ENCODE data around the gene ADCY2.

Gene ADCY2

DNA sequence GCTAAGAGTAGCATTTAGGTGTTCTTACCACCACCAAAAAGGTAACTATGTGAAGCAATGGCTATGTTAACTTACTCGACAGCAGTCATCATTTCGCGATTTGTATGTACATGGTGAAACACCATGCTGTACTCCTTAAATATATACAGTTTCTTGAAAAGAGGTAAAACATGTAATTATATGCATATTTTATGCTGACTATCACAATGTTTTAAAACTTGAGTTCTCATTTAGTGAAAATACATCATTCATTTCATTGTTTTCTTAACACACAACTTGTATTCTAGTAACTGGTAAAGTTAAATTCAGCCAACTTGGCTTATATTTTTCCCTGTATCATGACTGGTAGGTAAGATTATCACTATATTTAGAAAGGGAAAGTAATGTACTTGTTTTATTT is 189.9 kb downstream of the ADCY2 start:
- no peak for DNase-seq (ENCODE audit: extremely low read depth in 1 of 2, low read depth in 1 of 2)

DNA sequence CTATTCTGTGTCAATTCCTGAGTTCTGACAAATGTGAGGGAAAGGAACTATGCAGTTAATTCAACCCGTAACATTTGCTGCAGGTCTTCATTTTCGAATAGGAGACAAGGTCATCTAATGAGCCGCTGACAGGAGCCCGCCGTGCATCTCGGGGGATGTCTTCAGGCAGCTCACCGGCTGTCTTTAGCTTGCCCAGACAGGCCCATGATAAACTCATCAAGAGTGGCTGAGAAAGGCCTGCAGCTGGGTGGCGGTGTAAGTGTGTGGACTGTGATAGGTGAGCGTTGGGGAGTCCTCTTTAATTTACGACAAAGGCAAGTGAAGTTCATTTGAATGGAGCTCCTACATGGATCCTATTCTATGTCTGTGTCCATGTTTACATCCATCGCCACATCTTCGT is 190.5 kb downstream of the ADCY2 start:
- DNase-seq (ENCODE audit: extremely low read depth in 1 of 2, low read depth in 1 of 2), result no peak

DNA sequence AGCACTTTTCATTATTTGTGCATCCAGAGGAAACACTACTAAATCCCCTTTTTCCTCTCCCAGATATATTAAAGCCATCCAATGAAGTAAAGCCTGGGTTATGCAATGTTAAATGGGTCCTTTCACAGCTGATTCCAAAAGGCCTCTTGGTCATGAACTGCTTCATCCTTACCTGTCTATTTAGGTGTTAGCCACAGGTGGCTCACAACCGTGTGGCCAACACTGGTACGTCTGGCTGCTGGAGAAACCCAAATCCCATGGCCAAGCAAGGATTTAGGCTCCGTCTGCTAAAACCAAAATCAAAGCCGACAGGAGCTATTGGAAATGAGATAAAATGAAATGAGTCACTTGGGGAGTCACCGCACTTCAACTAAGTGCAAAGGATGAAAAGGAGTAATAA is 193.9 kb downstream of the ADCY2 start:
- DNase-seq (ENCODE audit: extremely low read depth in 1 of 2, low read depth in 1 of 2), result no peak

DNA sequence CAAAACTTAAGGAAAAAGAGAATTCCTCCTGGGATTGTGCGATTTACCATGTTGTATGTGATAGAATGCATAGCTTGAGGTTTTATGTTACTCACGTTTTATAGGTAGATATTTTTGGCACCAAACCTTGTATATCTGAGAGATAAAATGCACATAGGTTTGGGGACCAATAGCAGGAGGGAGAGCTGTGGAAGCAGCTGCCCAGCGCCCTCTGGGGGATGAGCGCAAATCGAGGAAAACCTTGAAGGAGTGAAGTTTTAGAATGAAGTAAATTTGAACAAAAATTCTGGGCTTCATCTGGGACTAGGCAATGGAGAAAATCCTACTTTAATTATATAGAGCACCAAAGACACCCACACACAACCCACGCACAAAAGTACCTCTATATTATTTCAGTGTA is 197.0 kb downstream of the ADCY2 start:
- no peak for DNase-seq (ENCODE audit: extremely low read depth in 1 of 2, low read depth in 1 of 2)

DNA sequence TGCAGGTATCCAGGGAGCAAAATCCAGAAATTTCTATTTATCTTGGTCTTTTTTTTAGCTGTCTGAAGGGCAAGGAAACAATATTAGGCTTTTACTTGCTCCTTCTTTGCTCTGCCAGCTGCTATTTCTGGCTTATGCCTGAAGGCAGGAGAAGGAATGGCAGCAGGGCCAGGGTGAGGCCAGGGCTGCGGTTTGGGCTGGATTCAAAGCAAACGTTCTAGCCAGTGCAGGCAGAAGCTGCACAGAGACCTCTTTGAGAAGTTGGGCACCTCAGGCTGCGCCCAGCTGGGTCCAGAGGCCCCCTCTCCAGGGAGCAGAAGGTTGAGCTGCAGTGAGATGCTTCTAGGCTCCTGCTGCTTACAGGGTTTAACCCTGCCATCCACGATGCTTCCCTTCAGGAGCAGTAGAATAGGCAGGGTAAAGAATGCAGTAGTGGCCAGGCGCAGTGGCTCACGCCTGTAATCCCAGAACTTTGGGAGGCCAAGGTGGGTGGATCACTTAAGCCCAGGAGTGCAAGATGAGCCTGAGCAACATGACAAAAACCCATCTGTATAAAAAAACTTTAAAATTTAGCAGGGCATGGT is 201.2 kb downstream of the ADCY2 start:
- DNase-seq (ENCODE audit: extremely low read depth in 1 of 2, low read depth in 1 of 2), result no peak

DNA sequence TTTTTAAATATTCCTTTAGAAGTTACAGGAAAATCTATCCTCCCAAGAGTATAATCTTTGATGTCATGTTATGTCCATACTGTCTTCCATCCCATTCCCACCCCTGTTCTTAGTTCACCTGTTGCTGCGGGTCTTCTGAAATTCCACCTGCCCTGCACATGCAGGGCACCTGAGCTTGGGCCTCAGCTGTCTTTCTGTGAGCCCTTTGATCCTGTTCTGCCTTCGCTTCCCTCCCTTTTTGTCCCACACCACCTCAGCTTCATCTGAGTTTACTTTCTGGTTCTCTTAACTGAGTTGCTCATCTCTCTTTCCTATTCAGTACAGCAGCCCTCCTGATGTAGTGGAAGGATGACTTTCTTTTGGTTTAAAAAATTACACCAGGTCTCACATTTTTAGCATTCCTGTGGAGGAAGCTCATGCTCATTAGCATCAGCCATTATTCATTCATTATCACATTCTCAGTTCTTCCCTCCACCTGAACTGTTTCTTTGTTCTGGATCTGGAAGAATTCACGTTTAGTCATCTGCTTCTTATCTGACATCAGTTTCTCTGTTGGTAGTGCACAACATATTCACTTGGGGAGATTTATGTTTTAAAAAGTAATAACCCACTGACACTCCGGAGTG is 211.0 kb downstream of the ADCY2 start:
- no peak for DNase-seq (ENCODE audit: extremely low read depth in 1 of 2, low read depth in 1 of 2)

DNA sequence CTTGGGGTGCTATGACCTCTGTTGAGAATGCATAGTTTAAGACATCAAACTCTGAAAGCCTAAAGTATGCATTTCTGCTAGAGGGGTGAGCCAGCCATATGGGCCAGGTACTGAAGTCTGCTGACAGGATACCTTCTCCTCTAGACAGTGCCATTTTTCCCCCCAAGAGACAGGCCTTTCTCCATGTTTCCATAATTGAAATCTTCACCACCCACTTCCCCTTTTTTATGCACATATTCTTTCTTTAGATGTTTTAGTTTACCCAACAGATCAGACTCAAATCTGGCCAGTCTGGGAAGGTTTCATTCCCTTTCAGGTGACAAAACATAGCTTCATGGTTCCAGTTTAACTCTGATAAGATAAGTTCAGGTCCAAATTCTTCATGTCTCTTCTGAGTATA is 212.8 kb downstream of the ADCY2 start:
- no peak for DNase-seq (ENCODE audit: extremely low read depth in 1 of 2, low read depth in 1 of 2)

DNA sequence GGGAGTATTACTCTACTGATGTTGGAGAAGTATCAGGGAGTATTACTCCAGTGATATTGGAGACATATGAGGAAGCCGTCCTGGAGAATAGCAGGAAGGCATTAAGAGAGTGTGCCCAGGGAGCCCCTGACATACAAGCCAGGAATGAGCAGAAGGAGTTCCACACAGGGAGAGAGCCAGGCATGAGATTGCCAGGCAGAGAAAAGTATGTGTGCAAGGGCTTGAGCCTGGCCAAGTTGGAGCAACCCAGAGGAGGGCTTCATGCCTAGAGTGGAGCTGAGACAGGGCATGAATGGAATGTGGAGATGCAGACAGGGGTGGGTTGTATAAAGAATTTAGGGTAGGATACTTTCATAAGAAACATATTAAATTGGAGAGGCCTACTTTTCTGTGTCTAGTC is 213.8 kb downstream of the ADCY2 start:
- no peak for DNase-seq (ENCODE audit: extremely low read depth in 1 of 2, low read depth in 1 of 2)

DNA sequence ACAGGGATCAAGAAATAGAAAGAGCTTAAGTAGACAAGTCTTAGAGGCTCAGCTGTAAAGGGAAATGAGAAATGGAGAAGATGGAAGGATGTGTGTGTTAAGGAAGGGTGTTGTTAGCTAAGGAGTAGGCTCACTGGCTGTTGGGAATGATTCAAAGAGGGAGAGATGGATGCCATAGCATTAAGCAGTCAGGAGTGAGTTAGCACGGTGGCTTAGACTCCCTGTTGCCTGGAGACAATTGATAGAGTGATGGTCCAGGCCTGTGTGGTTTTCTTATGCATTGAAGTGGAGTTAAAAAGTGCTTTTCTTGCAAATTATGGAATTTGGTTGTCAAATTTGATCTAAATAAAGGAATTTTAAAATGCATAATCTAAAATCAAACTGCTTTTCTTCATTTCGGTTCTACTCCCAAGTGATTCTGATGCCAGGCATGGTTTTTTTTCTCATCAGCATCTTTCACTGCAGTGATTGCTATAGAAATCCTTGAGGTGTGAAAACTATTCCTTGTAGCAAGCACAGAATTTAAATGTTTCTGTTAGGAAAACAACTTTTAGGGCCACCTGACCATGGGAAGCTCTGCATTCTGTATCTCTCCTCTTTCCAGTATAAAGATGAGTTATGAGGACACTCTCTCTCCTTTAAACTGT is 214.7 kb downstream of the ADCY2 start:
- no peak for DNase-seq (ENCODE audit: extremely low read depth in 1 of 2, low read depth in 1 of 2)

DNA sequence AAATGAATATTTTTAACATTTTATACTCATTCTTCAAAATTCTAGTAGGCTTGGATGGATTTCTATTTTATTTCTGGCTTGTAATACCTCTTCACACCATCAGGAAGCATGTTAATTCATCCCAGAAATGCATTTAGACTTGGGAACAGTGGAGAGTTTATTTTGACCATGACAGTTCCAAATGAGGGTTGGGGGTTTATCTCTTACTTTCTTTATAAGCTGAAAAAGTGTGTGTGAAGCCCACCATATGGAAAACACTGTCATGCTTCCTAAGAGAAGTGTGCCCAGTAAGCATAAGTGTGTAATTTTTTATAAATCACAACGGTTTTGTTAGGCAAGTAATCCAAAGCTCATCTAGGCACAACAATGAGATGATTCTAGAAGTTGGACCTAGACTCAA is 215.6 kb downstream of the ADCY2 start:
- DNase-seq (ENCODE audit: extremely low read depth in 1 of 2, low read depth in 1 of 2), result no peak

DNA sequence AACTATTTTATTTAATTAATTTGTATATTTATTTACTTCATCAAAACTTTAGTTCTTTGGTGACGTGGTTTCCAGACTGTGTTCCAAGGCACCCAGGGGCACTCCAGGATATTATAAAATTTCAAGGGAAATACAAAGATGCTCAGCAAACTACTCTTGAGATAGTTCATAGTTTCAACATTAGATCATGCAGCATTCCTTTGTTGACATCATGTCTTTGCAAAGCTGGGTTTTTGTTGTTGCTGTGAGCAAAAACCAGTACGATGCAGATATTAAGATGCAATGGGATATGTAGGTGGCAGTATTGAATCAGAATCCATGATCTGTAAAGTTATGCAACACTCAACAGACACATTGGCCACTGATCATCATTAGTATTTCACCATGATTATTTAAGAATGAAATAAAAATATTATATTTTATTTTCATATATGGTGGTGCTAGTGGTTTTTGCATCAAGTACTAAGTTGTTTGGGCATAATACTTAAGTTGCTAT is 219.7 kb downstream of the ADCY2 start:
- DNase-seq (ENCODE audit: extremely low read depth in 1 of 2, low read depth in 1 of 2), result no peak

DNA sequence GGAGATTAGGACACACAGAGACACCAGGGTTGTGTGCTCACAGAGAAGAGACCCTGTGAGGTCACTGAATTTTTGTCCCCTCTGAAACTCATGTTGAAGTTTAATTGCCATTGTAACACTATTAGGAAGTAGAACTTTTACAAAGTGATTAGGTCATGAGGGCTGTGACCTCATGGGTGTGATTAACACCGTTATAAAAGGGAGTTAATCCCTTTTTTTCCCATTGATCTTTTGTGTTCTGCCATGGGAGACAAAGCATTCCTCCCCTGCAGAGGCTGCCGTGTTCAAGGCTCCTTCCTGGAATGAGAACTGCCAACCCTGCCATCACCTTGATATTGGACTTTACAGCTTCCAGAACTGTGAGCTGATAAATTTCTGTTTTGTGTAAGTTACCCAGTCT is 221.0 kb downstream of the ADCY2 start:
- no peak for DNase-seq (ENCODE audit: extremely low read depth in 1 of 2, low read depth in 1 of 2)

DNA sequence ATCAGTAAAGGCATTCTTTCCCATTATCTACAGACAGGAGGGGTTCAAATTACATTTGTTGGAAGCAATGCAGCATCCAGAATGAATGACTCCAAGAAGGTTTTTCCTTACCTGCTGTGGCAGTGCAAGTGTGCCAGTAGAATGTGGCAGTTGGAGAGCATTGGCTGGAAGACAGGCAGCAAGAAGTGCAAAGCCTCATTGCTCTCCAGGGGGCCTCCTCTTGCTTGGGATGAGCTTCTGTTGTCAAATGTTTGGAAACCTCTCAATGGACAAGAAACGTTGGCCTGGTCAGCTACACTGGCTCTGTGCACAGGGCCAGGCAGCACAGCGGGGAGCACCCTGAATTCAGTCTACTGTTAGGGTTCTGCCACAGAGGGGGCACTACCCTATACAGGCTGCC is 226.6 kb downstream of the ADCY2 start:
- no peak for DNase-seq (ENCODE audit: extremely low read depth in 1 of 2, low read depth in 1 of 2)

DNA sequence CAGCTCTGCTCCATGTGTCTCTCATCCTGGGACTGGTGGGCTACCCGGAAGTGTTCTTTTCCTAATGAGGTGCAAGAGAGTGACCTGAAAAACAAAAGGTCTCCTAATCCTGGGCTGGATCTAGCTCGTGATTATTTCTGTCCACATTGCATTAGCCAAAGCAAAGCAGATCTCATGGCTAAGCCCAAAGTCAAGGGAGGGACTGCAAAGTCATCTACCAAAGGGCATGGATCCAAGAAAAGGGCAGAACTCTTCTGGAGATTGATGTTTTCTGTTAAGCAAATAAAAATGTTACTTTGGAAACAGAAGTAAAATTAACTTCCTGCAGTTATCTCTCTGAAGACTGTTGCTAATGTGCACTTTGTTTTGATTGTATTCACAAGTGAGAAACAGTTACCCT is 229.8 kb downstream of the ADCY2 start:
- no peak for DNase-seq (ENCODE audit: extremely low read depth in 1 of 2, low read depth in 1 of 2)

DNA sequence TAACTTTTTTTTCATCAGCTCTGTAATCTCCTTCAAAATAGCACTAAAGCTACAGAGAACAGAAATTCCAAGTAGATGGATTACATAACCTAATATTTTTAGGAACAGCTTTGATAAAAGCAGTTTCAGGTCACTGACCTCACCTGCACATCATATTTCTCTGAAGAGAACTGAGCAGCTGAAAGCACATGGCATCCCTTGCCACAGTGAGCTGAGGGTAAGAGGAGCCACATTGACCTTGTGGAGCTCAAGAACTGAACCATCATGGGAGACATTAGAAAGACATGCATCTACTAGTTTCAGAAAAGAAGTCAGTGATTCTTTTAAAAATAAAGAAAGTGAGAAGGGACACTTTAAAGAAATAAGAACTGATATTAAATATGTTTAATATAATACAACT is 232.3 kb downstream of the ADCY2 start:
- DNase-seq (ENCODE audit: extremely low read depth in 1 of 2, low read depth in 1 of 2), result no peak

DNA sequence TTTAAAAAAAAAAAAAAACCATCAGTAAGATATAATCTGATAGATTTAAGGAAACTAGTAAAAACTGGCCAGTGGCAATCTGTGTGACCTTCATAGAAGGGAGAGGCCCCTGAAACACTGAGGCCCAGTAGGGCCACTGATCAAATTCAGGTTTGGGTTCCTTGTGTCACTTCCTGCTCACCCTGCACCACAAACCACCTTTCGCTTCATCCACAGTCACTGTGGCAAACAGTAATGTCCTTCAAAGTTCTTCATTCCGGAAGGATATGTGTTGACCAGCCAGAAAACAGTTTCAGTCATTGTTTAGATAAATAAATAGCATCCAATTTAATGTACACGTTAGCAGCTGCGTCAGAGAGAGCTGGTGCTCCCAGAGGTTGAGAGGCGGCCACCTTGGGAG is 232.9 kb downstream of the ADCY2 start:
- DNase-seq (ENCODE audit: extremely low read depth in 1 of 2, low read depth in 1 of 2), result no peak

DNA sequence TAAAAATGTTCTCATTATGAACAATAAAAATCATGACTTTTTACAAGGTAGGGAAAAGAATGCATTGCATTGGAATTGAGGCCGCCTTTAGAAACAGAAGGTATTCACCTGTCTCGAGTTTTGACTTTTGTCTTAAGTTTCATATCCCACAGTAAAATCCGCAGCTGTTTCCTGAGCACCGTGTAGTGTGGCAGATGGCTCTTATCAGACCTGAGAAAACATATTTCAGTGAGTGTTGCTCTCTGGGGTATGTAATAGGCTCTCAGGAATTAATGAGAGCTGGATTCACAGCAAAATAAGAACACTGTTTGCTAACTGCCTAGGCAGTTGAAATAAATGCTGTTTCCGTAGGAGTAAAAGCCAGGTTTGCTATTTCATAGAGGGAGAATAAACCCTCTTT is 233.6 kb downstream of the ADCY2 start:
- DNase-seq (ENCODE audit: extremely low read depth in 1 of 2, low read depth in 1 of 2), result no peak

DNA sequence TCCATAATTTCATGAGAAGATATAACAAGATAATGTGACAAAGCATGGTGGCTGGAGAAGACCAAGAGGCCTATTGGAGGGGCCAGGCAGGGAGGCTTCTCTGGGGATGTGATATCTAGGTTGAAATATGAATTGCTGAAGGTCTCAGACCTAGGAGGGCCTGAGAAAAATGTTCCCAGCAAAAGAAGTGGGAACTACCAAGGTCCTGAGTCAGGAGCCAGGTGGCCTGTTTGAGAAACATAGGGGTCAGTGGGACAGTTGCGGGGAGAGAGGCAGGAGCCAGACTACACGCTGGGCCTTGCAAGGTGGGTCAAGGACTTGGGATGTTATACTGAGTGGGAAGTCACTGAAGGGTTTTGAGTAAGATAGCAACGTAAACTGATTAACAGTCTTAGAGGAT is 238.9 kb downstream of the ADCY2 start:
- no peak for DNase-seq (ENCODE audit: extremely low read depth in 1 of 2, low read depth in 1 of 2)

DNA sequence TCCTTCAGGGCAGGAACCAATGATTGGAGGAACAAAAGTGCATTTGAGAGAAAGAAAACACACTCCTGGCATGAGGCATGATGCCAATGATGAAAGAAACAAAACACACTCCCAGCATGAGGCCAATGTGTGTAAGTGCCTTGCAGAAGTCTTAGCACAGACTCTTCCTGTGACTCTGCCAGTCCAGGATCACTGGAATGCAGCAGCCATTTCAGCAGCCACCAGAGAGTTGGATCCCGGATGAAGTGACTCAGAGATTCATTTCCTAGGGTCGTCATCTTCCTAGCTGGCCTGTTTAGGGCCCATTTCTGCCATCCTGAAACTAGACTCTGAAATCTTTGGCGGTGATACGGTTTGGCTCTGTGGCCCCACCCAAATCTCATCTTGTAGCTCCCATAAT is 242.5 kb downstream of the ADCY2 start:
- DNase-seq (ENCODE audit: extremely low read depth in 1 of 2, low read depth in 1 of 2), result no peak

DNA sequence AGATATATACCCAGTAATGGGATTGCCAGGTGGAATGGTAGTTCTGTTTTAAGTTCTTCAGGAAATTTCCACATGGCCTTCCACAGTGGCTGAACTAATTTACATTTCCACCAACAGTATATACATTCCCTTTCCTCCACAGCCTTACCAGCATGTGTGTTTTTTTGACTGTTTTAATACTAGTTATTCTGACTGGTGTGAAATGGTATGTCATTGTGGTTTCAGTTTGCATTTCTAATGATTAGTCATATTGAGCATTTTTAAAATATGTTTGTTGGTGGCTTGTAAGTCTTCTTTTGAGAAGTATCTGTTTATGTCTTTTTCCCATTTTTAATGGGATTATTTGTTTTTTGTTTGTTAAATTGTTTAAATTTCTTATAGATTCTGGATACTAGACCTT is 246.1 kb downstream of the ADCY2 start:
- no peak for DNase-seq (ENCODE audit: extremely low read depth in 1 of 2, low read depth in 1 of 2)

DNA sequence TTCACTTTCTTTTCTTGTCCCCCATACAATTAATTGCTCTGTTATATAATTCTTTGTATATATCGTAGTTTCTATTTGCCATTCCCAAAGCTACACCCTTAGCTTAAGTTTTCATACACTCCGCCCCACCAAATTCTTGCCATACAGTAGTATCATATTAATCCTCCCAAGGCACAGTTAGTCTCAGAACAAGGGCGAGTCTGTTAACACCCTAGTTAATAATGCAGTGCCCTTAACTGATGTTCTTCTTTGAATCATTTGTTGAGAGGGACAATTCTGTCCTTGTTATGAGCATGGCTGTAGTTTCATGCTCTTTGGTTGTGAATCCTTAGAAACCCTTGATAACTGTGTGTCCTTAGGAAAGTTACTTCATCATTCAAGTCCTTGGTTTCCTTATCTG is 248.8 kb downstream of the ADCY2 start:
- DNase-seq (ENCODE audit: extremely low read depth in 1 of 2, low read depth in 1 of 2), result no peak

DNA sequence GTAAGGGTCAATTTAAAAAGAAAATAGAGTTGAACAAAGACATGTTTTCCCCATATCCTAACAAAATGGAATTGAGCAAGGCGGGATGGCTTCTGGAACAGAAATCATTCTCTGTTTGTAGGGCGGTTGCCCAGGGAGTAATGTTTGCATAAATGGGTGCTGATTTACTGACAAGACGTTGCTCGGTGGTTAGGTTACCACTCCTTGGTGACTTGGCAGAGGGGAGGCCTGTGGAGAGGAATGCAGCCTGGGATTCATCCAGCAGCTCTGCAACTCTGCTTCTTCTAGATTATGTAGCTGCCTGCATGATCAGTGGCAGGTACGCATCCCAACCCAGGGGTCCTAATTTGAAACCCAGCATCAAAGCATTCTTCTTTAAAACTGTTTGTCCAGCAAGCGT is 254.8 kb downstream of the ADCY2 start:
- no peak for DNase-seq (ENCODE audit: extremely low read depth in 1 of 2, low read depth in 1 of 2)

DNA sequence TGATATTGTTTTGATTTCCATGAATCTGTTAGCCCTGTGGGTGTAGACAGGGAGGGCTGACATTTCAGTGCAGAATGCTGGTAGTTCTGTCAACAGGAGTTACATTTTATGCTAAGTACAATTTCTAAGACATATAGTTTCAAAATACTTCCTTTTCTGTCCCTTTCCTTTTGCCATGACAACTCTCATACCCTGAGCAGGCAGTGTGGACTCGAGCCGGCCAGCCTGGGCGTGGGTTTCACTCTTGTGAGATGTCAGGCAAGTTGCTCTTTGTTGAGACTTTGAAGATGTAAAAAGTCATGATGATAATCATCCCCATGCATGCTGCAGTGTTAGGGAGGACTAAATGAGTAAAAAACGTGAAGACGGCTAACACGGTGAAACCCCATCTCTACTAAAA is 257.1 kb downstream of the ADCY2 start:
- no peak for DNase-seq (ENCODE audit: extremely low read depth in 1 of 2, low read depth in 1 of 2)
